Measurements from ENCODE around the gene TENT5C. TPM values are rescaled to one million over a fixed set of nuclear protein-coding genes. Genes with fewer than 3 reads are reported as not detected.

The TENT5C gene
- total and polyA plus RNA-seq, 9 of the 15 experiments (the other 6 are each of a cell fraction or from before 2014, with no cell fraction given) = 1.8 to 7.7 (median 4.0) TPM

DNA sequence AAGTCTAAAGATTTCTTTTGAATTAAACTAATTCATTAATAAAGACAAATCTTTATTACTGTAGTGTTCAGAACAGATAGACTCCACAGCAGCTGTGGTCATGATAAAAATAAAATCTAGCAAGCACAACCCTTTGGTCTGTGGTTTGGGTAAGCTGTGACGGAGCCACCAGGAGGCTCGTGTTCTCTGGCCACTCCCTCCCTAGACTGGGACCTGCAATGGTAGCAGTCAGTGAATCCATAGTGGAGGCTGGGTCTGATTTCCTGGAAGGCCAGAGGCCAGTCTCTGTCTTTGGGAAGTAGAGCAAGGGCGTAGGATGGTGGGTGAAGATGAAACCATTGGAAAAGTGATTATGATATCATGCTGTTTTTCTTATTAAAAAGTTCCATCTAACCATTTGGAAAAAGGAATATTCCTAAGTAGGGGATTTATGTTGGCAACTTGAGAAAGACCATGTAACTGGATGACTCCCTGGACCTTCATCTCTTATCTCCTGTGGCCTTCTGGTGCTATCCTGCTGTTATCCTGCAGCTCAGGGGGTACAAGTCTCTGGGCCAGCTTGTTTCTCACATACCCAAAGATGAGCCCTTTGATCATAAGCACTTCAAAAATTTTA is 39.0 kb downstream of the TENT5C start (continued):
- TF ChIP-seq ZNF436 (CRISPR knock-in tag; IDR thresholded peaks at IDR 0.05) = no peak
- TF ChIP-seq NFE2 (IDR thresholded peaks at IDR 0.05; ENCODE audit: low read depth) = no peak
- TF ChIP-seq MIER1 (IDR thresholded peaks at IDR 0.05; ENCODE audit: low read depth) = no peak
- no peak for TF ChIP-seq KAT2B (IDR thresholded peaks at IDR 0.05; ENCODE audit: low read depth, low read length)
- TF ChIP-seq, protein P1, sequence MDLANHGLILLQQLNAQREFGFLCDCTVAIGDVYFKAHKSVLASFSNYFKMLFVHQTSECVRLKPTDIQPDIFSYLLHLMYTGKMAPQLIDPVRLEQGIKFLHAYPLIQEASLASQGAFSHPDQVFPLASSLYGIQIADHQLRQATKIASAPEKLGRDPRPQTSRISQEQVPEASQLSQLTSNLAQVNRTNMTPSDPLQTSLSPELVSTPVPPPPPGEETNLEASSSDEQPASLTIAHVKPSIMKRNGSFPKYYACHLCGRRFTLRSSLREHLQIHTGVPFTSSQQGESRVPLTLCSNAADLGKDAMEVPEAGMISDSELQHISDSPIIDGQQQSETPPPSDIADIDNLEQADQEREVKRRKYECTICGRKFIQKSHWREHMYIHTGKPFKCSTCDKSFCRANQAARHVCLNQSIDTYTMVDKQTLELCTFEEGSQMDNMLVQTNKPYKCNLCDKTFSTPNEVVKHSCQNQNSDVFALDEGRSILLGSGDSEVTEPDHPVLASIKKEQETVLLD (IDR thresholded peaks at IDR 0.05) = peak; percentile 46; the same call in 1 of the 2 replicates
- no peak for TF ChIP-seq PCBP2 (IDR thresholded peaks at IDR 0.05; ENCODE audit: low read depth, low read length, poor library complexity, severe bottlenecking)
- no peak for TF ChIP-seq ZNF146 (CRISPR knock-in tag; IDR thresholded peaks at IDR 0.05; ENCODE audit: unreplicated experiment)
- TF ChIP-seq, protein P2, sequence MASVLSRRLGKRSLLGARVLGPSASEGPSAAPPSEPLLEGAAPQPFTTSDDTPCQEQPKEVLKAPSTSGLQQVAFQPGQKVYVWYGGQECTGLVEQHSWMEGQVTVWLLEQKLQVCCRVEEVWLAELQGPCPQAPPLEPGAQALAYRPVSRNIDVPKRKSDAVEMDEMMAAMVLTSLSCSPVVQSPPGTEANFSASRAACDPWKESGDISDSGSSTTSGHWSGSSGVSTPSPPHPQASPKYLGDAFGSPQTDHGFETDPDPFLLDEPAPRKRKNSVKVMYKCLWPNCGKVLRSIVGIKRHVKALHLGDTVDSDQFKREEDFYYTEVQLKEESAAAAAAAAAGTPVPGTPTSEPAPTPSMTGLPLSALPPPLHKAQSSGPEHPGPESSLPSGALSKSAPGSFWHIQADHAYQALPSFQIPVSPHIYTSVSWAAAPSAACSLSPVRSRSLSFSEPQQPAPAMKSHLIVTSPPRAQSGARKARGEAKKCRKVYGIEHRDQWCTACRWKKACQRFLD (CRISPR knock-in tag; IDR thresholded peaks at IDR 0.05) = peak; percentile 78
- no peak for TF ChIP-seq POU5F1 (IDR thresholded peaks at IDR 0.05; ENCODE audit: borderline replicate concordance, low read depth, low read length, partially characterized antibody)
- no peak for TF ChIP-seq EGR1 (conservative IDR thresholded peaks at IDR 0.05)
- TF ChIP-seq TBL1XR1 (IDR thresholded peaks at IDR 0.05; ENCODE audit: low read length in 2 of 2) = peak; percentile 22 to 71; a peak in 2 of 4 replicates
- TF ChIP-seq HNRNPH1 (optimal IDR thresholded peaks at IDR 0.05; ENCODE audit: low read depth, low read length) = no peak
- TF ChIP-seq, protein P3, sequence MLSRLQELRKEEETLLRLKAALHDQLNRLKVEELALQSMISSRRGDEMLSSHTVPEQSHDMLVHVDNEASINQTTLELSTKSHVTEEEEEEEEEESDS (CRISPR knock-in tag; IDR thresholded peaks at IDR 0.05) = no peak
- no peak for TF ChIP-seq ZNF75A (CRISPR knock-in tag; IDR thresholded peaks at IDR 0.05)
- TF ChIP-seq, protein P4, sequence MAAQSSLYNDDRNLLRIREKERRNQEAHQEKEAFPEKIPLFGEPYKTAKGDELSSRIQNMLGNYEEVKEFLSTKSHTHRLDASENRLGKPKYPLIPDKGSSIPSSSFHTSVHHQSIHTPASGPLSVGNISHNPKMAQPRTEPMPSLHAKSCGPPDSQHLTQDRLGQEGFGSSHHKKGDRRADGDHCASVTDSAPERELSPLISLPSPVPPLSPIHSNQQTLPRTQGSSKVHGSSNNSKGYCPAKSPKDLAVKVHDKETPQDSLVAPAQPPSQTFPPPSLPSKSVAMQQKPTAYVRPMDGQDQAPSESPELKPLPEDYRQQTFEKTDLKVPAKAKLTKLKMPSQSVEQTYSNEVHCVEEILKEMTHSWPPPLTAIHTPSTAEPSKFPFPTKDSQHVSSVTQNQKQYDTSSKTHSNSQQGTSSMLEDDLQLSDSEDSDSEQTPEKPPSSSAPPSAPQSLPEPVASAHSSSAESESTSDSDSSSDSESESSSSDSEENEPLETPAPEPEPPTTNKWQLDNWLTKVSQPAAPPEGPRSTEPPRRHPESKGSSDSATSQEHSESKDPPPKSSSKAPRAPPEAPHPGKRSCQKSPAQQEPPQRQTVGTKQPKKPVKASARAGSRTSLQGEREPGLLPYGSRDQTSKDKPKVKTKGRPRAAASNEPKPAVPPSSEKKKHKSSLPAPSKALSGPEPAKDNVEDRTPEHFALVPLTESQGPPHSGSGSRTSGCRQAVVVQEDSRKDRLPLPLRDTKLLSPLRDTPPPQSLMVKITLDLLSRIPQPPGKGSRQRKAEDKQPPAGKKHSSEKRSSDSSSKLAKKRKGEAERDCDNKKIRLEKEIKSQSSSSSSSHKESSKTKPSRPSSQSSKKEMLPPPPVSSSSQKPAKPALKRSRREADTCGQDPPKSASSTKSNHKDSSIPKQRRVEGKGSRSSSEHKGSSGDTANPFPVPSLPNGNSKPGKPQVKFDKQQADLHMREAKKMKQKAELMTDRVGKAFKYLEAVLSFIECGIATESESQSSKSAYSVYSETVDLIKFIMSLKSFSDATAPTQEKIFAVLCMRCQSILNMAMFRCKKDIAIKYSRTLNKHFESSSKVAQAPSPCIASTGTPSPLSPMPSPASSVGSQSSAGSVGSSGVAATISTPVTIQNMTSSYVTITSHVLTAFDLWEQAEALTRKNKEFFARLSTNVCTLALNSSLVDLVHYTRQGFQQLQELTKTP (IDR thresholded peaks at IDR 0.05; ENCODE audit: low read depth in 1 of 2, partially characterized antibody in 2 of 2) = peak; percentile 53 to 77
- TF ChIP-seq DACH1 (IDR thresholded peaks at IDR 0.05; ENCODE audit: partially characterized antibody) = peak; percentile 31
- no peak for TF ChIP-seq ZNF253 (CRISPR knock-in tag; conservative IDR thresholded peaks at IDR 0.05)
- TF ChIP-seq ZNF41 (CRISPR knock-in tag; conservative IDR thresholded peaks at IDR 0.05) = no peak; the same call in 1 of the 2 replicates
- no peak for TF ChIP-seq SAFB (IDR thresholded peaks at IDR 0.05; ENCODE audit: borderline replicate concordance, low read depth, low read length)

Data from K562 (cell line).